ENCODE measurements around the gene KLHL25. TPM values are rescaled to one million over a fixed set of nuclear protein-coding genes. Genes with fewer than 3 reads are reported as not detected.

KLHL25 gene
- total RNA-seq, 2 experiments from 2014 or later: 5.3 to 5.7 TPM

- CTCF ChIA-PET: no interaction called here
- POLR2A ChIA-PET: no interaction called here
- no peaks in the 10 kb centered on the region for H3K36me3 Mint-ChIP-seq
- no peak overlapping the region for H3K4me3 Mint-ChIP-seq
- H3K4me1 Mint-ChIP-seq (ENCODE audit: low read depth): peaks cover 3% of the 10 kb centered on the region
- no peaks in the 10 kb centered on the region for H3K9me3 Mint-ChIP-seq
- no peak overlapping the region for H3K27ac Mint-ChIP-seq
- intact Hi-C loops (cut with micrococcal nuclease): no loop called here
- no peak for DNase-seq
- H3K27me3 Mint-ChIP-seq: no peaks in the 10 kb centered on the region
These were observed 23.5 kb downstream of the KLHL25 start for GRCh38 chr15:85771271-85771670.

- Mint-ChIP-seq H3K36me3 (no peaks in the 10 kb centered on the region), H3K4me3 (no peak overlapping the region), H3K9me3 (no peaks in the 10 kb centered on the region), H3K4me1 (ENCODE audit: low read depth) (peaks cover 3% of the 10 kb centered on the region), H3K27me3 (no peaks in the 10 kb centered on the region), H3K27ac (no peak overlapping the region)
- intact Hi-C loops (cut with micrococcal nuclease): no loop called here
- POLR2A ChIA-PET: no interaction called here
- CTCF ChIA-PET: no interaction called here
- DNase-seq: no peak
These were observed 24.4 kb downstream of the KLHL25 start for GRCh38 chr15:85770096-85771041.

- Mint-ChIP-seq H3K27me3 (no peaks in the 10 kb centered on the region), H3K27ac (no peak overlapping the region), H3K4me1 (ENCODE audit: low read depth) (peaks cover 5% of the 10 kb centered on the region), H3K9me3 (no peaks in the 10 kb centered on the region), H3K36me3 (no peaks in the 10 kb centered on the region), H3K4me3 (no peak overlapping the region)
- DNase-seq: no peak
- intact Hi-C loops (cut with micrococcal nuclease): no loop called here
- CTCF ChIA-PET: no interaction called here
- POLR2A ChIA-PET: no interaction called here
These were observed 25.4 kb downstream of the KLHL25 start for GRCh38 chr15:85769182-85769900.

- DNase-seq: no peak
- Mint-ChIP-seq H3K4me3 (no peak overlapping the region), H3K36me3 (no peaks in the 10 kb centered on the region), H3K4me1 (ENCODE audit: low read depth) (peaks cover 5% of the 10 kb centered on the region), H3K9me3 (no peaks in the 10 kb centered on the region), H3K27ac (no peak overlapping the region), H3K27me3 (no peaks in the 10 kb centered on the region)
- intact Hi-C loops (cut with micrococcal nuclease): no loop called here
- ChIA-PET CTCF (interaction anchor here (0.6 kb wide), 1 partner anchor 72 kb away, joined by 3 read pairs; no protein-coding TSS in a partner anchor), POLR2A (no interaction called here)
These were observed 26.0 kb downstream of the KLHL25 start for GRCh38 chr15:85768595-85769168.

- CTCF ChIA-PET: no interaction called here
These were observed 26.8 kb downstream of the KLHL25 start for GRCh38 chr15:85767785-85768529.

GRCh38 chr15:85766001-85766831 is 28.5 kb downstream of the KLHL25 start:
- H3K27ac Mint-ChIP-seq: no peak overlapping the region

More at GRCh38 chr15:85767785-85768529, 26.8 kb downstream of the KLHL25 start:
- peaks cover 5% of the 10 kb centered on the region for H3K4me1 Mint-ChIP-seq (ENCODE audit: low read depth)
- H3K27me3 Mint-ChIP-seq: no peaks in the 10 kb centered on the region
- H3K9me3 Mint-ChIP-seq: no peaks in the 10 kb centered on the region
- POLR2A ChIA-PET: no interaction called here
- no peaks in the 10 kb centered on the region for H3K36me3 Mint-ChIP-seq
- no peak overlapping the region for H3K27ac Mint-ChIP-seq
- intact Hi-C loops (cut with micrococcal nuclease): no loop called here
- DNase-seq: no peak
- H3K4me3 Mint-ChIP-seq: no peak overlapping the region

GRCh38 chr15:85764649-85765277 is 30.0 kb downstream of the KLHL25 start:
- ChIA-PET POLR2A (no interaction called here), CTCF (interaction anchor here (1.9 kb wide), 1 partner anchor 76 kb away, joined by 7 read pairs; no protein-coding TSS in a partner anchor)
- Mint-ChIP-seq H3K27me3 (no peaks in the 10 kb centered on the region), H3K36me3 (no peaks in the 10 kb centered on the region), H3K4me3 (no peak overlapping the region), H3K9me3 (no peaks in the 10 kb centered on the region), H3K27ac (no peak overlapping the region), H3K4me1 (ENCODE audit: low read depth) (peaks cover 5% of the 10 kb centered on the region)
- intact Hi-C loops (cut with micrococcal nuclease): no loop called here
- no peak for DNase-seq

More at GRCh38 chr15:85766001-85766831, 28.5 kb downstream of the KLHL25 start:
- POLR2A ChIA-PET: no interaction called here
- no peaks in the 10 kb centered on the region for H3K9me3 Mint-ChIP-seq
- no peaks in the 10 kb centered on the region for H3K27me3 Mint-ChIP-seq
- H3K4me1 Mint-ChIP-seq (ENCODE audit: low read depth): peaks cover 5% of the 10 kb centered on the region
- H3K36me3 Mint-ChIP-seq: no peaks in the 10 kb centered on the region
- intact Hi-C loops (cut with micrococcal nuclease): no loop called here
- CTCF ChIA-PET: interaction anchor here (1.9 kb wide), 1 partner anchor 74 kb away, joined by 7 read pairs; no protein-coding TSS in a partner anchor
- no peak for DNase-seq
- H3K4me3 Mint-ChIP-seq: no peak overlapping the region

GRCh38 chr15:85763673-85764633 is 30.8 kb downstream of the KLHL25 start:
- CTCF ChIA-PET: interaction anchor here (1.9 kb wide), 1 partner anchor 76 kb away, joined by 7 read pairs; no protein-coding TSS in a partner anchor
- POLR2A ChIA-PET: no interaction called here
- Mint-ChIP-seq H3K9me3 (no peaks in the 10 kb centered on the region), H3K27ac (peak overlapping the region; percentile 33), H3K4me3 (no peak overlapping the region), H3K4me1 (ENCODE audit: low read depth) (peaks cover 5% of the 10 kb centered on the region), H3K27me3 (no peaks in the 10 kb centered on the region), H3K36me3 (no peaks in the 10 kb centered on the region)
- DNase-seq: no peak
- intact Hi-C loops (cut with micrococcal nuclease): no loop called here

- Mint-ChIP-seq H3K27ac (no peak overlapping the region), H3K9me3 (no peaks in the 10 kb centered on the region), H3K36me3 (no peaks in the 10 kb centered on the region), H3K27me3 (no peaks in the 10 kb centered on the region), H3K4me3 (no peak overlapping the region), H3K4me1 (ENCODE audit: low read depth) (peaks cover 5% of the 10 kb centered on the region)
- DNase-seq: no peak
- CTCF ChIA-PET: no interaction called here
- intact Hi-C loops (cut with micrococcal nuclease): no loop called here
- POLR2A ChIA-PET: no interaction called here
These were observed 31.6 kb downstream of the KLHL25 start for GRCh38 chr15:85763157-85763556.

GRCh38 chr15:85762756-85763127 is 32.0 kb downstream of the KLHL25 start:
- intact Hi-C loops (cut with micrococcal nuclease): no loop called here
- POLR2A ChIA-PET: no interaction called here

More at GRCh38 chr15:85762756-85763127, 32.0 kb downstream of the KLHL25 start:
- Mint-ChIP-seq H3K36me3 (no peaks in the 10 kb centered on the region), H3K4me1 (ENCODE audit: low read depth) (peaks cover 5% of the 10 kb centered on the region), H3K9me3 (no peaks in the 10 kb centered on the region), H3K4me3 (no peak overlapping the region), H3K27me3 (no peaks in the 10 kb centered on the region), H3K27ac (no peak overlapping the region)
- CTCF ChIA-PET: no interaction called here
- no peak for DNase-seq
